GM08714 (cell line): ENCODE data around the gene PTPRU.
"Not testable (repeated sequence)": the region's sequence is repeated elsewhere in the genome, so short reads cannot be mapped to it uniquely, and the experiment has no call there.

ENCODE experiments used
- H3K4me3 ChIP-seq: fragments of 200-500 bp; sonication (Bioruptor generic); 2 replicates; pipeline ENCODE4 v1.5.1; 2014; ENCODE audit warnings: mild to moderate bottlenecking, low read length, inconsistent platforms
- ZNF274 ChIP-seq: IDR thresholded peaks from 2 replicates; pipeline ENCODE4 v1.6.1; 2012; ENCODE audit warnings: mild to moderate bottlenecking, low read depth, low read length

The PTPRU gene

GRCh38 chr1:29292344-29292743 is 56.0 kb downstream of the PTPRU start:
- TF ChIP-seq ZNF274 = no peak
- no peak overlapping the region for H3K4me3 ChIP-seq

GRCh38 chr1:29297450-29297849 is 61.1 kb downstream of the PTPRU start:
- TF ChIP-seq ZNF274 = no peak
- no peak overlapping the region for H3K4me3 ChIP-seq

- H3K4me3 ChIP-seq = no peak overlapping the region
- no peak for TF ChIP-seq ZNF274
These were observed 61.9 kb downstream of the PTPRU start for GRCh38 chr1:29298246-29298645.

- H3K4me3 ChIP-seq = no peak overlapping the region
- TF ChIP-seq ZNF274 = no peak
These were observed 63.1 kb downstream of the PTPRU start for GRCh38 chr1:29299446-29299845.

GRCh38 chr1:29301732-29302131 is 65.4 kb downstream of the PTPRU start:
- not testable (repeated sequence) for H3K4me3 ChIP-seq

- TF ChIP-seq ZNF274 = no peak
- H3K4me3 ChIP-seq = no peak overlapping the region
These were observed 67.1 kb downstream of the PTPRU start for GRCh38 chr1:29303201-29304024.

- TF ChIP-seq ZNF274 = no peak
- H3K4me3 ChIP-seq = no peak overlapping the region
These were observed 67.8 kb downstream of the PTPRU start for GRCh38 chr1:29304025-29304684.

GRCh38 chr1:29305943-29306342 is 69.6 kb downstream of the PTPRU start:
- no peak for TF ChIP-seq ZNF274

GRCh38 chr1:29306471-29307140 is 70.3 kb downstream of the PTPRU start:
- TF ChIP-seq ZNF274 = no peak
- H3K4me3 ChIP-seq = no peak overlapping the region

More at GRCh38 chr1:29305943-29306342, 69.6 kb downstream of the PTPRU start:
- H3K4me3 ChIP-seq = no peak overlapping the region

GRCh38 chr1:29309075-29309474 is 72.8 kb downstream of the PTPRU start:
- TF ChIP-seq ZNF274 = no peak
- H3K4me3 ChIP-seq = no peak overlapping the region

- TF ChIP-seq ZNF274 = no peak
- H3K4me3 ChIP-seq = no peak overlapping the region
These were observed 73.3 kb downstream of the PTPRU start for GRCh38 chr1:29309621-29310020.

GRCh38 chr1:29310616-29311180 is 74.4 kb downstream of the PTPRU start:
- TF ChIP-seq ZNF274 = no peak
- H3K4me3 ChIP-seq = no peak overlapping the region

GRCh38 chr1:29311352-29312030 is 75.2 kb downstream of the PTPRU start:
- TF ChIP-seq ZNF274 = no peak
- no peak overlapping the region for H3K4me3 ChIP-seq
